GM04503 (cell line): Measurements from ENCODE around the gene ZSCAN9.

Source experiments
- DNase-seq: peaks from one replicate; pipeline ENCODE4 v3.0.0-alpha.2; 2012; ENCODE audit warnings: low read depth

ZSCAN9 gene

DNA sequence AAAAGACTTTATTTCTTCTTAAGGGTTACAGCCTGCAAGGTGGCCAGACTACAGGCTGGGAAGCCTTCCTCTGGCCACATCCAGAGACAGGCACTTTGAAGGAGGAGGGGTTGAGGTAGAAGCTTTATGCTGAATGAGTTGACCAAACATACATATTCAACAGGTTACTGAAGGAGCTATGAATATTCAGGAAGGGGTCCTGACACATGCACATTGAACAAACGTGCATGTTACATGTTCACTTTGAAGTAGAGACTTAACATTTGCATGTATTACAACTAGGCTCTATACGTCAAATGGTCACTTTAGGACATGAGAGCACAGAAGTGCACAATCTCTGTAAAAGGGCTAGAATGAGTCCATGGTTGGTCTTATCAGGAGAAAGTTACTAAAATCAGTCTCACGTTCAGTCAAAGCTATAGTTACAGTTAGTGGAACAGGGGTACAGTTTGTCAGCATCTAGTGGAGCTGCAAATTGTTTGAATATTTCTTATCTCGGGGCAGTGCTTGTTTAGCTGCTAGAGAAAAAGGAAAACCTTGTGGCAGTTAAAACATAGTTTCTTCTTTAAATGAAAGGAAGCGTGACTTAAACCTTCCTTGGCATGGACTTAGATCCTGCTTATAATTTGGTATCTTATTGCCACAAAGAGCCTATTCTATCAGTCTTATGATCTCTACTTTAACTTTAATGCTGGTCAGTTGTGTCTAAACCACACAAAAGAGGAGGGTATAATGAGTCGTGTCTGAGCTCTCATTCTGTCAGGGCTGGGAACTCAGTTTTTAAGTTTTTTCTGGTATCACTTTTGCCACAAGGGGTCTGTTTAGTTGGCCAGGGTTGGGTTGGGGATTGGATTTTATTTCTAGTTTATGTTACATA lies 4.6 kb upstream of the ZSCAN9 start:
- no peak for DNase-seq

DNA sequence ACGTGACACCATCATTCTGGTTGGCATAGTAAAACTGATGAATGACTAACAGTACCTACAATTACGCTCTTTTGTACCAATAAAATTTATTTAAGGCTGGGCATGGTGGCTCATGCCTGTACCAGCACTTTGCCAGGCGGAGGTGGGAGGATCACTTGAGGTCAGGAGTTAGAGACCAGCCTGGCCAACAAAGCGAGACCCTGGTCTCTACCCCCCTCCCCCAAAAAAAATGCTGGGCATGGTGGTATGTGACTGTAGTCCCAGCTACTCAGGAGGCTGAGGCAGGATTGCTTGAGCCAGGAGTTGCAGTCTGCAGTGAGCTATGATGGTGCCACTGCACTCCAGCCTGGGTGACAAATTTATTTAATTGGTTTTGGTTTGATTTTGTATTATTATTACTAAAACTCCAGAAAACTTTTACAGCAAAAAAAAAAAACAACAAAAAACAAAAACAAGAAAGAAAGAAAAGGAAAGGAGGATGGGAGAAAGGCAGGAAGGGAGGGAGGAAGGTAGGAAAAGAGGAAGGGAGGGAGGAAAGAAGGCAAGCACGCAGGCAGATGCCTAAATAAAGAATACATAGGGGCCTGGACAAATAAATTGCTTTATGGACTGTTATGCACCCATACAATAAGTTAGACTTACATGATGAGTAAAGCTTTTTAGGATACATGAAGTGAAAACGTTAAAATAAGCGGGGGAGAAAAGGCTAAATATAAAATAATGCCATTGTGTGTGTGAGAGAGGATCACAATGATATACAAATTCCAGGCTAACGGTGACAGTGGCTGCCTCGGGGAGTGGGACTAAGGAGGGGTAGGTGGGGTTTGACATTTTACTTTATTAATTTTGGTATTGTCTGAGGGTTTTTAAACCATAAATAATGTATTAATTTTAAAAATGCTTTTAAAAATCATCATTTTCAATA lies 682 bp upstream of the ZSCAN9 start:
- no peak for DNase-seq

DNA sequence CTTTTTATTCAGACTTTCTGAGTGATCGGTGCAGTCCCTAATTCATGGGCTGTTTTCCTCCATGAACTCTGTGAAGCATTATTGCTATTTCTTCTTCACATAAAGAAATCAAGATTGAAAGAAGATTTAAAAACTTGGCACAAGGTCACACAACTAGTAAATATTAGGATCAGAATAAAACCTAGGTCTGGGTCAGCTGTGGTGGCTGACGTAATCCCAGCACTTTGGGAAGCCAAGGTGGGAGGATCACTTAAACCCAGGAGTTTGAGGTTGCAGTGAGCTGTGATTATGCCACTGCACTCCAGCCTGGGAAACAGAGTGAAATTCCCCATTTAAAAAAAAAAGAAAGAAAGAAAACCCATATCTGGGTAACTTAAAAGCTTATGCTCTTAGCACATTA lies 1.4 kb downstream of the ZSCAN9 start:
- DNase-seq, result no peak

GRCh38 chr6:28232785-28233184 lies 7.7 kb downstream of the ZSCAN9 start:
- DNase-seq, result no peak

DNA sequence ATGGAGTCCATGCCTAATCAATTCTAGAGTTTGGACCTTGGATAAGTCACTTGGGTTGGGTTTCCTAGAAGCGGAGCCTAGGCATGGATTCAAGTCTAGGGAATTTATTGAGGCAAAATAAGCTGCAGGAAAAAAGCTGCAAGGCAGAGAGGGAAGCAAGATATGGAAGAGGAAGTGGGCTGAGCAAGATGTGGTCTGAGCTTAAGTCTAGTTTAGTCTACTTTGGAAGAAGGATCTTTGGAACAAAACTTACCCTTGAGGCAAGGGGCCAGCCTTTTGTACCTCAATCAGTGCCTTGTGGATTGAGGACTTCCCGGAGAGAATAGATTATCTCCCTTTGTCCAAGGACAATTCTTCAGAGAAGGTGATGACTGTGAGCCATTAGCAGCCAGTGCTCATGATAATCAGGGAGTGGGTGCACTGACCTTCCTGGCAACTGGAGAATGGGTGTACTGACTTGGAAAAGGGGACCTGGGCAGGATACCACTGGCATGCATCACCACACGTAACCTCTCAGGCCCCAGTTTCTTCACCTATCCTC lies 10.9 kb downstream of the ZSCAN9 start:
- no peak for DNase-seq

GRCh38 chr6:28239636-28240035 lies 14.6 kb downstream of the ZSCAN9 start:
- no peak for DNase-seq

DNA sequence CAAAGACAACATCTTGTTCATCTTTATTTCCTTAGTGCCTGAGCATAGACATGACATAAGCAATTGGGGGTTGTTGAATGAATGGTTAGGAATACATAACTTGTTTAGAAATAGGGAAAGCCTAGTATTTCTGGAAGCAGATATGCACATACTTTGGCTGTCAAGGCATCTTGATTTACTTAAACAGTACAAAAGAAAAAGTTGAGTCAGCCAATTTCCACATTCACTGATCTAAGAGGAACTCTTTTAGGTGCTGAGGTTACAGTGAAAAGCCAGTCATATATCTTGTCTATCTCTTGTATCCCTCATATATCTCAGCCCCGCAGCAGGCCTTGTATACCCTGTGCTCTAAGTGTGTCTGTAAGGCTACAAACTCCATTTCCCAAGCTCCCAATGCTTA lies 15.4 kb downstream of the ZSCAN9 start:
- DNase-seq, result no peak

- no peak for DNase-seq
These were observed 18.9 kb downstream of the ZSCAN9 start for GRCh38 chr6:28243946-28244345.

GRCh38 chr6:28245206-28245941 lies 20.3 kb downstream of the ZSCAN9 start:
- no peak for DNase-seq

- no peak for DNase-seq
These were observed 23.8 kb downstream of the ZSCAN9 start for GRCh38 chr6:28248916-28249315.

DNA sequence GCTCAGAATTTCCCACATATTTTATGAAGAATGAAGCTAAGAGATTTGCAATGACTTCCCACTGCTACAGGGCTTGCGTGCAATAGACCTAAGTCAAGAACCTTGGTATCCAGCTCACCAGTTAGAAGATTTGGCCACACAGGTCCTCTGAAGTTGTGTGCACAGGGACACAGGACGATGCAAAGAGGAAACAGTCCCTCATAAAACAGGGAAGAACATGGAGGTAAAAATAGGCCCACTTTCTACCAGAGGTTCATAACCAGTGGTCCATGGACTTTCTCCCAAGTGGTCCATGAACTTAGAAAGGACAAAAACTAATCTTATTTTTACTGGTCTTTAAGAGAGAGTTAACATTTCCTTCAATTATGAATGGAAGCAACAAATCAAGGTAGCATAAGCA lies 25.7 kb downstream of the ZSCAN9 start:
- no peak for DNase-seq

- no peak for DNase-seq
These were observed 26.6 kb downstream of the ZSCAN9 start for GRCh38 chr6:28251661-28252008.

DNA sequence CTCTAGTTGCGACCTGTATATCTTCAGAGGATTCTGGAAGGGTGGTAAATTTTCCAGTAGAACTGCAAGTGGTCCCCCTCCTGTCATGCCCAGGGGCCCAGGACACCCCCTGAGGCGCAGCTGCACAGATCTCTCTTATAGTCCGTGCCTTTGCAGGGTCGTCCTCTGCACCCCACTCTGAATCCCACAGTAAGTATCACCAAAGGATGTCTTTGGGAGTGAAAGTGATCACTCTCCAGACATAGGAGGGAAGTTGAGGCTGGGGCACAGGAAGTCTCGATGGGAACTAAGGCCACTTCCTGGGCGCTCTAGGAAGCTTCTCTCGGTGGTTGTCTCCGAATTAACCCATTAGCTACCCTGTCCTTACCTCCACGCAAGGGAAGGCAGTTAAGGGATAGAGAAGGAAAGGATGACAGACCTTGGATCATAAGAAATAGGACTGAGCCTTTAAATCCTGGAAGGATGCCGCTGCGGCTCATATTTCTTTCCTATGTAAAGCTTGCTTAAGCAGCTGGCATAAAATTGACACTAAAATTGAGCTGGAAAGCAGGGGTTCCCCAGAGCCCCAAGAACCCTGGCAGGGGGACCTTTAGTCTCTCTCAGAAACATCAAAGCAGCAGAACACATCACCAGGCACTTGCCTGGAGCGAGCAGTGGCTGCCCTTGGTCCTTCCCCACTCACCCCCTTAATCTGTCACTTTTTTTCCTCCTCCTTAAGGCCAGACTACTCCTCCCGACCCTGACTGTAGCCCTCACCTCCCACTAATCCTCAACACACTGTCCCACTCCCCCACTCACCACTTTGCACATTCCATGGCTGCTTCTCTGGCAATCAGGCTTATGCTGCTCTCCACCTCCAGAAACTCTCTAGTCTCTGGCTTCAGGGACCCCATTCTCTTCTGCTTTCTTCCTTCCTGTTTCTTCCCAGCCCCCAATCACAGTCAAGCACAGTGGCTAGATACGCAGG lies 27.2 kb downstream of the ZSCAN9 start, which contains the start of gene ZKSCAN4:
ZKSCAN4 (minus strand) TSS at position 261 of the 967 bp plus-strand sequence. CDS start 289 bp downstream, outside the sequence.
- peak; percentile 63 for DNase-seq

GRCh38 chr6:28254121-28254519 lies 29.0 kb downstream of the ZSCAN9 start:
- DNase-seq, result no peak

DNA sequence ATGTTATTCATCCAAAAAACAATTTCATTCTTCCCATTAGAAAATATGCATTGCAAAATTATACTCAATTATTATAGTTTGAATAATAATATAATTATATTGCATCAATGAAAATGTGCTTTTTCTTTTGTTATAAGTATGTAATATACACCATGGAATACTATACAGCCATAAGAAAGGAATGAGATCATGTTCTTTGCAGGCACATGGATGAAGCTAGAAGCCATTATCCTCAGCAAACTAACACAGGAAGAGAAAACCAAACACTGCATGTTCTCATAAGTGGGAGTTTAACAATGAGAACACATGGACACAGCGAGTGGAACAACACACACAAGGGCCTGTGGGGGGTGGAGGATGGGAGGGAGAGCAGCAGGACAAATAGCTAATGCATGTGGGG lies 32.0 kb downstream of the ZSCAN9 start:
- DNase-seq, result no peak

GRCh38 chr6:28258877-28259777 lies 34.1 kb downstream of the ZSCAN9 start, which contains the start of gene NKAPL:
Gene NKAPL, plus strand, starts transcription at chr6:28259297. Its CDS starts 75 bp downstream, at chr6:28259372.
- no peak for DNase-seq

- no peak for DNase-seq
These were observed 38.8 kb downstream of the ZSCAN9 start for GRCh38 chr6:28263922-28264321.

DNA sequence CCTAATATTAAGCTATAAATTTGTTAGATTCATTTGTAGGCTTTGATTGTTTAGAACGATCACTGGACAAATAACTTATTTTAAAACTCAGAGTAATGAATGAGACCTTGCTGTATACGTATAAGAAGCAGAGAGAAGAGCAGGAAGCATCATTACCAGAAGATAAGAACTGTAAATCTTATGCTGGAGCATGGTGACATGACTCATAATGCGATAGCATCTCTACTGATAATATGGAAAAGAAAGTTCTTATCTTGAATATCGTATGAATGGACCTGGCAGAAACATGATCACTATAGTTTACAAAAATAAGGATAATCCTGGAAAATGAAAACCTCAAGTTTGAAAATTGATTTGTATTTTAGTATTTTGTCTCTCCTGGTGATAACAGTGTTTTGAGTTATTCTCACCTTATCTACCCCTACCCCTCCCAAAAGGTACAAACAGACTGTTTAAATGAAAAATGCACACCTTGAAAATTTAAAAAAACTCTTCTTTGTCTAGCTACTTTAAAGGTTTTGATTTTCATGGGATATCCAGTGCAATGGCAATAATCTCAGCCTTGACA lies 39.8 kb downstream of the ZSCAN9 start:
- DNase-seq, result no peak

GRCh38 chr6:28266563-28266961 lies 41.5 kb downstream of the ZSCAN9 start:
- no peak for DNase-seq
